Keratinocyte (primary cell): ENCODE data around the gene MMEL1. TPM values are rescaled to one million over a fixed set of nuclear protein-coding genes. Genes with fewer than 3 reads are reported as not detected.

Source experiments
- DNase-seq: peaks from one replicate; pipeline ENCODE4 v3.0.0-alpha.2; 2011; ENCODE audit warnings: low read depth, missing footprints, low spot score
- FAIRE-seq: peaks from 2 replicates; lab custom pipeline; 2011; peaks lifted over from hg19 to GRCh38; lab: Jason Lieb, UNC
- H2AFZ ChIP-seq: 2 replicates; pipeline ENCODE4 v1.6.0; 2012; ENCODE audit warnings: low read length, control low read depth, inconsistent platforms; ENCODE audit not compliant: control insufficient read depth
- H3K27ac ChIP-seq: 2 replicates; pipeline ENCODE4 v1.5.1; 2011; ENCODE audit warnings: low read length; ENCODE audit not compliant: control insufficient read depth, insufficient read depth
- H3K27me3 ChIP-seq: 3 replicates; pipeline ENCODE4 v1.6.0; 2011; ENCODE audit warnings: low read length; ENCODE audit not compliant: control insufficient read depth, insufficient read depth; ENCODE audit errors: extremely low read depth
- H3K36me3 ChIP-seq, 2 experiments: 2 replicates in 1 of 2; 3 replicates in 1 of 2; pipeline ENCODE4 v1.5.1; 2011; ENCODE audit warnings: low read length in 2 of 2, mild to moderate bottlenecking in 1 of 2; ENCODE audit not compliant: control insufficient read depth in 2 of 2, insufficient read depth in 2 of 2; ENCODE audit errors: extremely low read depth in 1 of 2
- H3K4me1 ChIP-seq: 3 replicates; pipeline ENCODE4 v1.5.1; 2011; ENCODE audit warnings: low read length; ENCODE audit not compliant: control insufficient read depth, insufficient read depth; ENCODE audit errors: extremely low read depth
- H3K4me2 ChIP-seq: 3 replicates; pipeline ENCODE4 v1.6.0; 2011; ENCODE audit warnings: low read depth, low read length; ENCODE audit not compliant: control insufficient read depth, insufficient read depth; ENCODE audit errors: extremely low read depth
- H3K4me3 ChIP-seq, 3 experiments: fragments of 200-600 bp in 1 of 3; sonication (generic) in 1 of 3; 2 replicates in 2 of 3; 3 replicates in 1 of 3; pipeline ENCODE4 v1.5.1; 2011 to 2016; ENCODE audit warnings: low read length in 3 of 3, mild to moderate bottlenecking in 3 of 3, control low read depth in 2 of 3, inconsistent platforms in 1 of 3, low read depth in 1 of 3, mixed read lengths in 1 of 3, mixed run types in 1 of 3, moderate library complexity in 1 of 3; ENCODE audit not compliant: control insufficient read depth in 2 of 3, insufficient read depth in 2 of 3; ENCODE audit errors: extremely low read depth in 1 of 3
- H3K79me2 ChIP-seq: 2 replicates; pipeline ENCODE4 v1.6.0; 2012; ENCODE audit warnings: low read length; ENCODE audit not compliant: control insufficient read depth, insufficient read depth
- H3K9ac ChIP-seq: 3 replicates; pipeline ENCODE4 v1.6.0; 2011; ENCODE audit warnings: low read length; ENCODE audit not compliant: control insufficient read depth, insufficient read depth; ENCODE audit errors: extremely low read depth
- H3K9me1 ChIP-seq: 3 replicates; pipeline ENCODE4 v1.6.0; 2011; ENCODE audit warnings: low read length; ENCODE audit not compliant: control insufficient read depth, insufficient read depth; ENCODE audit errors: extremely low read depth
- H3K9me3 ChIP-seq: 2 replicates; pipeline ENCODE4 v1.5.1; 2012; ENCODE audit warnings: low read depth, low read length; ENCODE audit not compliant: control insufficient read depth
- H4K20me1 ChIP-seq: 3 replicates; pipeline ENCODE4 v1.6.0; 2011; ENCODE audit warnings: low read length; ENCODE audit not compliant: control insufficient read depth, insufficient read depth; ENCODE audit errors: extremely low read depth
- CTCF ChIP-seq, 3 experiments: IDR thresholded peaks in 1 of 3; conservative IDR thresholded peaks in 1 of 3; optimal IDR thresholded peaks in 1 of 3; 2 replicates in 2 of 3; 3 replicates in 1 of 3; pipeline versions ENCODE3 to v1.5.1; 2011; ENCODE audit warnings: low read length in 3 of 3, mild to moderate bottlenecking in 3 of 3, moderate library complexity in 2 of 3, control low read depth in 1 of 3, inconsistent platforms in 1 of 3; ENCODE audit not compliant: insufficient read depth in 2 of 3; ENCODE audit errors: extremely low read depth in 1 of 3
- EZH2 ChIP-seq: IDR thresholded peaks from one replicate; pipeline ENCODE4 v1.6.1; 2012; ENCODE audit warnings: inconsistent platforms, mild to moderate bottlenecking, low read length, moderate library complexity
- dilution Hi-C: fragments of 300-500 bp; cut with MboI; formaldehyde crosslinking; loops from one replicate; pipeline ENCODE4 v1.7.0; 2020; ENCODE audit warnings: low sequenced_read_pairs; ENCODE audit not compliant: extremely low pct_ligation_motif_present
- polyA plus RNA-seq, 5 experiments: library from polyadenylated mRNA; depleted of rRNA in 3 of 5; stranded (reverse) in 3 of 5; stranded (forward) in 1 of 5; unstranded in 1 of 5; fragments of >200 nt; gene quantifications; 1 replicate in 1 of 5; 2 replicates in 3 of 5; 3 replicates in 1 of 5; pipeline versions ENCODE4 v1.2.1 to v1.2.3, GENCODE V29; 2011 to 2012; ENCODE audit warnings: missing spikeins in 2 of 5, low read depth in 1 of 5, low replicate concordance in 1 of 5

MMEL1 gene
- polyA plus RNA-seq, 1 donor (not counting 4 experiments of a cell fraction or from before 2014, with no cell fraction given), result not detected

GRCh38 chr1:2625311-2625710 is 7.5 kb downstream of the MMEL1 start:
- FAIRE-seq (no peak), DNase-seq (no peak)
- no peaks in the 10 kb centered on the region for H3K79me2 ChIP-seq
- TF ChIP-seq CTCF (optimal IDR thresholded peaks at IDR 0.05 in 1 of 3, IDR thresholded peaks at IDR 0.05 in 1 of 3, conservative IDR thresholded peaks at IDR 0.05 in 1 of 3; ENCODE audit: extremely low read depth in 1 of 3, insufficient read depth in 2 of 3, low read length in 3 of 3) (no peak), EZH2 (no peak)
- no peak overlapping the region for H3K4me2 ChIP-seq
- H3K4me3 ChIP-seq, result no peak overlapping the region
- peaks cover 27% of the 10 kb centered on the region for H3K27me3 ChIP-seq
- no peak overlapping the region for H2AFZ ChIP-seq
- H3K9me1 ChIP-seq, result no peaks in the 10 kb centered on the region
- no peak overlapping the region for H3K9ac ChIP-seq
- peaks cover 2% of the 10 kb centered on the region for H3K9me3 ChIP-seq
- dilution Hi-C loops, result no loop called here
- H3K27ac ChIP-seq, result no peak overlapping the region
- no peaks in the 10 kb centered on the region for H3K4me1 ChIP-seq
- H3K36me3 ChIP-seq, result no peaks in the 10 kb centered on the region
- H4K20me1 ChIP-seq, result no peaks in the 10 kb centered on the region

GRCh38 chr1:2624735-2625300 is 8.0 kb downstream of the MMEL1 start:
- Histone ChIP-seq H3K4me1 (no peaks in the 10 kb centered on the region), H3K36me3 (no peaks in the 10 kb centered on the region), H3K9ac (no peak overlapping the region), H4K20me1 (no peaks in the 10 kb centered on the region), H3K4me2 (no peak overlapping the region), H3K79me2 (no peaks in the 10 kb centered on the region), H3K27ac (no peak overlapping the region), H3K9me1 (no peaks in the 10 kb centered on the region), H2AFZ (no peak overlapping the region), H3K4me3 (no peak overlapping the region), H3K9me3 (no peaks in the 10 kb centered on the region), H3K27me3 (peaks cover 22% of the 10 kb centered on the region)
- TF ChIP-seq EZH2, result no peak
- no peak for TF ChIP-seq CTCF (optimal IDR thresholded peaks at IDR 0.05 in 1 of 3, IDR thresholded peaks at IDR 0.05 in 1 of 3, conservative IDR thresholded peaks at IDR 0.05 in 1 of 3; ENCODE audit: extremely low read depth in 1 of 3, insufficient read depth in 2 of 3, low read length in 3 of 3)
- FAIRE-seq (no peak), DNase-seq (no peak)
- dilution Hi-C loops, result no loop called here
